ENCODE data around the gene DIP2C. TPM values are rescaled to one million over a fixed set of nuclear protein-coding genes. Genes with fewer than 3 reads are reported as not detected.

DIP2C gene
- polyA plus RNA-seq, 3 donors, result 0.11 TPM; not detected in 2

GRCh38 chr10:406976-407375 lies 282.5 kb downstream of the DIP2C start:
- Histone ChIP-seq H2AFZ (ENCODE audit: insufficient read depth, low read depth, low read length, poor library complexity, severe bottlenecking) (no peak overlapping the region), H3K36me3 (replicated peaks in 1 of 2; ENCODE audit: control insufficient read depth in 1 of 2, insufficient read depth in 2 of 2, low read length in 2 of 2) (no peaks in the 10 kb centered on the region), H4K20me1 (ENCODE audit: insufficient read depth, low read length) (no peaks in the 10 kb centered on the region), H3K79me2 (ENCODE audit: insufficient read depth, low read length) (no peaks in the 10 kb centered on the region), H3K27me3 (ENCODE audit: control insufficient read depth in 2 of 2, insufficient read depth in 2 of 2, low read length in 2 of 2) (no peaks in the 10 kb centered on the region), H3K4me2 (replicated peaks; ENCODE audit: extremely low read depth, low read length, poor library complexity, severe bottlenecking) (no peak overlapping the region), H3K4me3 (replicated peaks in 1 of 3; ENCODE audit: low read depth in 2 of 3, low read length in 3 of 3) (no peak overlapping the region), H3K9ac (ENCODE audit: insufficient read depth, low read length, poor library complexity, severe bottlenecking) (no peak overlapping the region), H3K4me1 (ENCODE audit: control insufficient read depth in 1 of 2, insufficient read depth in 2 of 2, low read length in 2 of 2) (no peaks in the 10 kb centered on the region), H3K9me3 (replicated peaks in 1 of 2; ENCODE audit: control insufficient read depth in 1 of 2, insufficient read depth in 1 of 2, low read length in 2 of 2) (no peaks in the 10 kb centered on the region), H3K27ac (ENCODE audit: low read depth in 1 of 2, low read length in 2 of 2) (no peak overlapping the region)
- H3K27me3 Mint-ChIP-seq (ENCODE audit: low read depth in 3 of 3), result peaks cover 0 to 7% (median 0%) of the 10 kb centered on the region in 3 donors
- no peak overlapping the region for H3K4me3 Mint-ChIP-seq
- no peaks in the 10 kb centered on the region for H3K36me3 Mint-ChIP-seq
- no peak for TF ChIP-seq CTCF (IDR thresholded peaks at IDR 0.05)
- no peaks in the 10 kb centered on the region for H3K4me1 Mint-ChIP-seq
- DNase-seq, result no peak
- 98% methylated on average over 7 of the region's 13 CpGs for WGBS (ENCODE audit: insufficient coverage)
- peaks cover 0 to 3% (median 0%) of the 10 kb centered on the region in 7 donors for H3K9me3 Mint-ChIP-seq
- H3K27ac Mint-ChIP-seq, result peak overlapping the region in 1 of 7 donors; percentile 21
- intact Hi-C loops (cut with micrococcal nuclease), result no loop called here

- no peaks in the 10 kb centered on the region for H4K20me1 ChIP-seq (ENCODE audit: insufficient read depth, low read length)
- no peak for TF ChIP-seq CTCF (IDR thresholded peaks at IDR 0.05)
- Mint-ChIP-seq H3K4me3 (no peak overlapping the region), H3K36me3 (no peaks in the 10 kb centered on the region), H3K27me3 (ENCODE audit: low read depth in 3 of 3) (peaks cover 0 to 5% (median 0%) of the 10 kb centered on the region in 3 donors), H3K4me1 (no peaks in the 10 kb centered on the region), H3K27ac (no peak overlapping the region), H3K9me3 (peaks cover 0 to 3% (median 0%) of the 10 kb centered on the region in 7 donors)
- no peak for DNase-seq
- WGBS (ENCODE audit: insufficient coverage), result 86% methylated on average over 10 of the region's 12 CpGs
- H3K9ac ChIP-seq (ENCODE audit: insufficient read depth, low read length, poor library complexity, severe bottlenecking), result no peak overlapping the region
- no peaks in the 10 kb centered on the region for H3K9me3 ChIP-seq (replicated peaks in 1 of 2; ENCODE audit: control insufficient read depth in 1 of 2, insufficient read depth in 1 of 2, low read length in 2 of 2)
- no peak overlapping the region for H3K4me2 ChIP-seq (replicated peaks; ENCODE audit: extremely low read depth, low read length, poor library complexity, severe bottlenecking)
- H3K4me1 ChIP-seq (ENCODE audit: control insufficient read depth in 1 of 2, insufficient read depth in 2 of 2, low read length in 2 of 2), result no peaks in the 10 kb centered on the region
- H3K27me3 ChIP-seq (ENCODE audit: control insufficient read depth in 2 of 2, insufficient read depth in 2 of 2, low read length in 2 of 2), result no peaks in the 10 kb centered on the region
- no peak overlapping the region for H2AFZ ChIP-seq (ENCODE audit: insufficient read depth, low read depth, low read length, poor library complexity, severe bottlenecking)
- intact Hi-C loops (cut with micrococcal nuclease), result no loop called here
- no peaks in the 10 kb centered on the region for H3K79me2 ChIP-seq (ENCODE audit: insufficient read depth, low read length)
- no peaks in the 10 kb centered on the region for H3K36me3 ChIP-seq (replicated peaks in 1 of 2; ENCODE audit: control insufficient read depth in 1 of 2, insufficient read depth in 2 of 2, low read length in 2 of 2)
- H3K4me3 ChIP-seq (replicated peaks in 1 of 3; ENCODE audit: low read depth in 2 of 3, low read length in 3 of 3), result no peak overlapping the region
- no peak overlapping the region for H3K27ac ChIP-seq (ENCODE audit: low read depth in 1 of 2, low read length in 2 of 2)
These were observed 283.8 kb downstream of the DIP2C start for GRCh38 chr10:405648-406047.

Data from CD14-positive monocyte (primary cell).